IMR-90 (cell line): ENCODE results near the gene SNIP1. TPM values are rescaled to one million over a fixed set of nuclear protein-coding genes. Genes with fewer than 3 reads are reported as not detected.

ENCODE experiments used
- ATAC-seq: fragments of 200-7000 bp; cut with Tn5 transposase; 2 replicates; pipeline ENCODE4 v1.9.1; 2020; ENCODE audit warnings: low read depth, mild to moderate bottlenecking, moderate library complexity
- BruUV-seq: library from RNA; stranded (reverse); fragments of 400-500 nt; replicated peaks from 2 replicates; lab custom pipeline; 2021; lab: Mats Ljungman, UMichigan
- CTCF ChIA-PET: fragments of 300-600 bp; formaldehyde crosslinking; extraction: SDS; loops from one replicate; lab custom pipeline; 2021; ENCODE audit warnings: antibody characterized with exemption; lab: Yijun Ruan, JAX
- POLR2A ChIA-PET: fragments of 300-600 bp; sonication (Branson Sonifier 250); formaldehyde crosslinking; loops from one replicate; lab custom pipeline; 2022; ENCODE audit warnings: antibody characterized with exemption; ENCODE audit not compliant: unreplicated experiment; lab: Charles Lee
- DNase-seq: peaks from one replicate; pipeline ENCODE4 v3.0.0; 2013
- H2AFZ ChIP-seq: replicated peaks from 2 replicates; pipeline ENCODE3; 2013; ENCODE audit warnings: low read length, mild to moderate bottlenecking; ENCODE audit not compliant: poor library complexity
- H2AK5ac ChIP-seq: 2 replicates; pipeline ENCODE4 v1.6.1; 2013; ENCODE audit warnings: low read depth, low read length, inconsistent platforms
- H2AK9ac ChIP-seq: replicated peaks from 2 replicates; pipeline ENCODE3; 2013; ENCODE audit warnings: mild to moderate bottlenecking, low read depth, low read length, moderate library complexity; ENCODE audit not compliant: poor library complexity
- H2BK120ac ChIP-seq: 2 replicates; pipeline ENCODE4 v1.6.1; 2013; ENCODE audit warnings: low read depth, low read length, inconsistent platforms
- H2BK15ac ChIP-seq: 3 replicates; pipeline ENCODE4 v1.6.1; 2013; ENCODE audit warnings: low read depth, low read length, inconsistent platforms
- H2BK20ac ChIP-seq: 2 replicates; pipeline ENCODE4 v1.6.1; 2013; ENCODE audit warnings: low read depth, mild to moderate bottlenecking, inconsistent platforms, low read length, moderate library complexity
- H2BK5ac ChIP-seq: 2 replicates; pipeline ENCODE4 v1.6.1; 2013; ENCODE audit warnings: mild to moderate bottlenecking, low read depth, low read length, inconsistent platforms; ENCODE audit not compliant: poor library complexity, severe bottlenecking
- H3K14ac ChIP-seq: replicated peaks from 2 replicates; pipeline ENCODE4 v1.6.1; 2013; ENCODE audit warnings: low read depth, low read length, inconsistent platforms
- H3K18ac ChIP-seq: 2 replicates; pipeline ENCODE4 v1.6.1; 2013; ENCODE audit warnings: low read depth, low read length, control low read depth
- H3K23ac ChIP-seq: 2 replicates; pipeline ENCODE4 v1.6.1; 2013; ENCODE audit warnings: low read depth, low read length, inconsistent platforms
- H3K27ac ChIP-seq: 2 replicates; pipeline ENCODE4 v1.5.1; 2013; ENCODE audit warnings: mild to moderate bottlenecking, control low read depth, low read length; ENCODE audit not compliant: insufficient read depth
- H3K27me3 ChIP-seq: 2 replicates; pipeline ENCODE4 v1.6.1; 2013; ENCODE audit warnings: low read length; ENCODE audit not compliant: control insufficient read depth, insufficient read depth
- H3K36me3 ChIP-seq: 2 replicates; pipeline ENCODE4 v1.6.1; 2013; ENCODE audit warnings: low read length, mixed read lengths; ENCODE audit not compliant: control insufficient read depth, insufficient read depth
- H3K4ac ChIP-seq: 2 replicates; pipeline ENCODE4 v1.6.1; 2013; ENCODE audit warnings: low read depth, low read length, inconsistent platforms
- H3K4me1 ChIP-seq: 2 replicates; pipeline ENCODE4 v1.6.1; 2013; ENCODE audit warnings: low read length, mixed read lengths; ENCODE audit not compliant: control insufficient read depth, insufficient read depth
- H3K4me2 ChIP-seq: 2 replicates; pipeline ENCODE4 v1.6.1; 2013; ENCODE audit warnings: low read depth, mild to moderate bottlenecking, control low read depth, low read length, moderate library complexity
- H3K4me3 ChIP-seq: 2 replicates; pipeline ENCODE4 v1.5.1; 2013; ENCODE audit warnings: low read depth, mild to moderate bottlenecking, control low read depth, low read length, moderate library complexity; ENCODE audit not compliant: insufficient read depth
- H3K56ac ChIP-seq: 2 replicates; pipeline ENCODE4 v1.6.1; 2013; ENCODE audit warnings: low read length, inconsistent platforms; ENCODE audit not compliant: insufficient read depth; ENCODE audit errors: extremely low read depth
- H3K79me1 ChIP-seq, 2 experiments: 2 replicates each; pipeline ENCODE4 v1.6.1; 2013; ENCODE audit warnings: low read length in 2 of 2, inconsistent platforms in 1 of 2, low read depth in 1 of 2
- H3K9ac ChIP-seq: 2 replicates; pipeline ENCODE4 v1.6.1; 2013; ENCODE audit warnings: low read depth, low read length, control low read depth
- H3K9me1 ChIP-seq: 2 replicates; pipeline ENCODE4 v1.6.1; 2013; ENCODE audit warnings: low read length, inconsistent platforms; ENCODE audit not compliant: insufficient read depth
- H3K9me3 ChIP-seq: 2 replicates; pipeline ENCODE4 v1.6.1; 2013; ENCODE audit warnings: low read length; ENCODE audit not compliant: control insufficient read depth, insufficient read depth
- H4K20me1 ChIP-seq: 2 replicates; pipeline ENCODE4 v1.6.1; 2013; ENCODE audit warnings: low read length, inconsistent platforms; ENCODE audit not compliant: insufficient read depth
- H4K5ac ChIP-seq: 2 replicates; pipeline ENCODE4 v1.6.1; 2013; ENCODE audit warnings: mild to moderate bottlenecking, low read depth, low read length, control low read depth
- H4K8ac ChIP-seq, 2 experiments: 2 replicates each; pipeline ENCODE4 v1.6.1; 2013; ENCODE audit warnings: low read depth in 2 of 2, low read length in 2 of 2, control low read depth in 1 of 2, inconsistent platforms in 1 of 2
- H4K91ac ChIP-seq: 2 replicates; pipeline ENCODE4 v1.6.1; 2013; ENCODE audit warnings: low read depth, low read length, inconsistent platforms; ENCODE audit not compliant: insufficient read depth
- BHLHE40 ChIP-seq: fragments of 150-350 bp; IDR thresholded peaks from 2 replicates; pipeline ENCODE4 v1.6.1; 2016; ENCODE audit warnings: mild to moderate bottlenecking, low read depth, low read length
- CHD1 ChIP-seq: IDR thresholded peaks from 2 replicates; pipeline ENCODE4 v1.6.1; 2012; ENCODE audit warnings: low read depth, low read length, improper control_type of control experiment
- ELK1 ChIP-seq: fragments of 150-350 bp; IDR thresholded peaks from 2 replicates; pipeline ENCODE4 v1.6.1; 2016; ENCODE audit warnings: low read depth, mild to moderate bottlenecking, low read length, moderate library complexity, borderline replicate concordance
- FOS ChIP-seq: fragments of 150-350 bp; IDR thresholded peaks from 2 replicates; pipeline ENCODE4 v1.6.1; 2016; ENCODE audit warnings: low read depth, low read length
- MAFK ChIP-seq: IDR thresholded peaks from 2 replicates; pipeline ENCODE4 v1.6.1; 2012; ENCODE audit warnings: low read depth, low read length, improper control_type of control experiment
- MAZ ChIP-seq: IDR thresholded peaks from 2 replicates; pipeline ENCODE4 v1.6.1; 2012; ENCODE audit warnings: low read depth, mild to moderate bottlenecking, low read length, improper control_type of control experiment, moderate library complexity, borderline replicate concordance
- MXI1 ChIP-seq: IDR thresholded peaks from 2 replicates; pipeline ENCODE4 v1.6.1; 2012; ENCODE audit warnings: low read depth, mild to moderate bottlenecking, low read length, moderate library complexity, borderline replicate concordance
- POLR2A ChIP-seq: IDR thresholded peaks from 2 replicates; pipeline ENCODE4 v1.6.1; 2012; ENCODE audit warnings: mild to moderate bottlenecking, low read depth, low read length
- RAD21 ChIP-seq: IDR thresholded peaks from 2 replicates; pipeline ENCODE4 v1.6.1; 2012; ENCODE audit warnings: low read length, improper control_type of control experiment
- RCOR1 ChIP-seq: IDR thresholded peaks from 2 replicates; pipeline ENCODE4 v1.6.1; 2012; ENCODE audit warnings: mild to moderate bottlenecking, low read length, improper control_type of control experiment; ENCODE audit not compliant: insufficient replicate concordance
- RFX5 ChIP-seq: IDR thresholded peaks from 2 replicates; pipeline ENCODE4 v1.8.0; 2012; ENCODE audit warnings: low read depth, mild to moderate bottlenecking, low read length, moderate library complexity
- USF2 ChIP-seq: fragments of 150-350 bp; IDR thresholded peaks from 2 replicates; pipeline ENCODE4 v1.6.1; 2017; ENCODE audit warnings: mild to moderate bottlenecking, antibody characterized with exemption, low read length, low read depth
- dilution Hi-C: fragments of 300-500 bp; cut with HindIII; formaldehyde crosslinking; loops from one replicate; pipeline ENCODE4 v1.14.3; 2018; ENCODE audit warnings: low sequenced_read_pairs; ENCODE audit not compliant: unreplicated experiment
- in situ Hi-C: fragments of 300-500 bp; cut with MboI; formaldehyde crosslinking; loops from 3 replicates; pipeline ENCODE4 v1.14.3; 2019; ENCODE audit warnings: low sequenced_read_pairs, inconsistent platforms, mixed read lengths
- intact Hi-C: fragments of 100-400 bp; cut with micrococcal nuclease; formaldehyde crosslinking; loops from 2 replicates; pipeline ENCODE4 v1.10.0; 2022
- polyA plus RNA-seq, 3 experiments: library from polyadenylated mRNA; depleted of rRNA; stranded (reverse); fragments of >200 nt; gene quantifications; 2 replicates each; pipeline ENCODE4 v1.2.3, GENCODE V29; 2012; ENCODE audit warnings: low replicate concordance in 1 of 3
- total RNA-seq: library from RNA; depleted of rRNA; stranded (reverse); fragments of >200 nt; gene quantifications from 2 replicates; pipeline ENCODE4 v1.2.3, GENCODE V29; 2012

Gene SNIP1
- total and polyA plus RNA-seq, 2 of the 4 experiments (the other 2 are of a cell fraction) = 6.8 to 11.3 TPM

GRCh38 chr1:37601441-37601840 is 47.3 kb upstream of the SNIP1 start:
- no peak overlapping the region for H3K27ac ChIP-seq
- H2BK20ac ChIP-seq = no peak overlapping the region
- no peaks in the 10 kb centered on the region for H3K9me1 ChIP-seq
- no peak overlapping the region for H4K8ac ChIP-seq
- H2AK5ac ChIP-seq = no peak overlapping the region
- in situ Hi-C loops = loop anchor here (25.0 kb wide), 1 partner anchor 1211 kb away; no protein-coding TSS in a partner anchor
- intact Hi-C loops = loop anchor here (10.0 kb wide), 1 partner anchor 203 kb away; the partner anchor contains the start of genes C1orf122 and YRDC
- ChIA-PET CTCF (interaction anchor here (1.1 to 3.5 kb wide), 2 partner anchors 77 to 80 kb away, joined by 3 to 27 read pairs; no protein-coding TSS in a partner anchor), POLR2A (interaction anchor here (0.5 to 0.7 kb wide), 2 partner anchors 36 to 84 kb away, joined by 3 to 13 read pairs; no protein-coding TSS in a partner anchor)
- dilution Hi-C loops = no loop called here
- no peaks in the 10 kb centered on the region for H3K36me3 ChIP-seq
- H3K27me3 ChIP-seq = peaks cover 20% of the 10 kb centered on the region
- ATAC-seq = no peak
- no peak overlapping the region for H2BK5ac ChIP-seq
- H2BK120ac ChIP-seq = no peak overlapping the region
- no peak overlapping the region for H3K4me3 ChIP-seq
- no peak overlapping the region for H2BK15ac ChIP-seq
- no TSS peak for BruUV-seq
- H4K91ac ChIP-seq = no peak overlapping the region
- H3K4me1 ChIP-seq = peaks cover 3% of the 10 kb centered on the region; the same call in 1 of the 2 replicates
- H4K20me1 ChIP-seq = no peaks in the 10 kb centered on the region
- no peaks in the 10 kb centered on the region for H3K79me1 ChIP-seq
- H3K56ac ChIP-seq = no peak overlapping the region
- no peak overlapping the region for H3K23ac ChIP-seq
- H2AFZ ChIP-seq = no peak overlapping the region
- no peak overlapping the region for H3K4ac ChIP-seq
- no peak overlapping the region for H4K5ac ChIP-seq
- H3K9ac ChIP-seq = no peak overlapping the region
- no peak for TF ChIP-seq RFX5
- no peak for TF ChIP-seq MXI1
- no peak for TF ChIP-seq RCOR1
- TF ChIP-seq CHD1 = no peak
- TF ChIP-seq BHLHE40 = no peak
- TF ChIP-seq MAZ = no peak
- no peak for TF ChIP-seq ELK1
- no peak for TF ChIP-seq RAD21
- no peak for TF ChIP-seq MAFK
- no peak for TF ChIP-seq POLR2A
- no peak for TF ChIP-seq FOS
- no peak for TF ChIP-seq USF2
- no peak overlapping the region for H3K18ac ChIP-seq
- no peak overlapping the region for H3K4me2 ChIP-seq
- no peak overlapping the region for H2AK9ac ChIP-seq
- no peaks in the 10 kb centered on the region for H3K9me3 ChIP-seq
- no peak overlapping the region for H3K14ac ChIP-seq
- DNase-seq = no peak
